ENCODE data around the gene GNAT2. TPM values are rescaled to one million over a fixed set of nuclear protein-coding genes. Genes with fewer than 3 reads are reported as not detected.

Gene GNAT2
- total RNA-seq, 2 experiments from 2014 or later = not detected

- intact Hi-C loops (cut with DNase I, micrococcal nuclease) = loop anchor here (5.0 kb wide), 4 partner anchors 46 to 341 kb away; partner anchors contain the start of genes AHCYL1 (in 2 of the 2), GSTM1 (in 2 of the 2) and GNAI3 (in 1 of the 2)
- ATAC-seq (ENCODE audit: poor library complexity) = no peak
- Mint-ChIP-seq H3K4me3 (no peak overlapping the region), H3K4me1 (ENCODE audit: low read depth) (peaks cover 20% of the 10 kb centered on the region), H3K27ac (no peak overlapping the region), H3K9me3 (no peaks in the 10 kb centered on the region), H3K36me3 (ENCODE audit: low read depth) (no peaks in the 10 kb centered on the region), H3K27me3 (no peaks in the 10 kb centered on the region)
- H3K4me3 ChIP-seq (ENCODE audit: low read length) = no peak overlapping the region
- ChIA-PET POLR2A (interaction anchor here (1.2 to 2.8 kb wide), 4 partner anchors 15 to 143 kb away, joined by 3 to 28 read pairs (median 14); partner anchors contain the start of genes GSTM1 and GSTM4), CTCF (interaction anchor here (0.6 to 3.8 kb wide), 18 partner anchors 10 to 563 kb away, joined by 3 to 43 read pairs (median 5); partner anchors contain the start of genes AHCYL1 and PSRC1)
- no peak overlapping the region for H3K27ac ChIP-seq (ENCODE audit: low read depth in 1 of 2, low read length in 2 of 2)
- no peaks in the 10 kb centered on the region for H3K9me3 ChIP-seq (ENCODE audit: control insufficient read depth in 1 of 2, insufficient read depth in 1 of 2, low read length in 2 of 2)
- no peak for TF ChIP-seq CTCF (IDR thresholded peaks at IDR 0.05)
- DNase-seq = peak in 1 of 14 experiments; percentile 12
- peaks cover 15% of the 10 kb centered on the region for H3K4me1 ChIP-seq (ENCODE audit: insufficient read depth, low read length)
- no peaks in the 10 kb centered on the region for H3K27me3 ChIP-seq (ENCODE audit: control insufficient read depth in 1 of 2, insufficient read depth in 2 of 2, low read length in 2 of 2)
- no peaks in the 10 kb centered on the region for H3K36me3 ChIP-seq (ENCODE audit: insufficient read depth, low read length)
Observed at GRCh38 chr1:109641078-109641740, 21.8 kb upstream of the GNAT2 start.

GRCh38 chr1:109640285-109640865 is 21.0 kb upstream of the GNAT2 start:
- Histone ChIP-seq H3K4me1 (ENCODE audit: insufficient read depth, low read length) (peaks cover 15% of the 10 kb centered on the region), H3K27ac (ENCODE audit: low read depth in 1 of 2, low read length in 2 of 2) (no peak overlapping the region), H3K36me3 (ENCODE audit: insufficient read depth, low read length) (no peaks in the 10 kb centered on the region), H3K4me3 (ENCODE audit: low read length) (no peak overlapping the region), H3K9me3 (ENCODE audit: control insufficient read depth in 1 of 2, insufficient read depth in 1 of 2, low read length in 2 of 2) (no peaks in the 10 kb centered on the region), H3K27me3 (ENCODE audit: control insufficient read depth in 1 of 2, insufficient read depth in 2 of 2, low read length in 2 of 2) (no peaks in the 10 kb centered on the region)
- peak; percentile 95 for TF ChIP-seq CTCF (IDR thresholded peaks at IDR 0.05)
- ChIA-PET CTCF (interaction anchor here (0.5 to 3.8 kb wide), 39 partner anchors 10 to 636 kb away, joined by 3 to 43 read pairs (median 4); partner anchors contain the start of genes AHCYL1, AMPD2, CYB561D1 and GNAI3), POLR2A (interaction anchor here (0.6 to 2.8 kb wide), 14 partner anchors 9 to 394 kb away, joined by 3 to 28 read pairs (median 5); partner anchors contain the start of genes AHCYL1, GNAI3, GSTM1 and GSTM4)
- Mint-ChIP-seq H3K27me3 (no peaks in the 10 kb centered on the region), H3K4me3 (no peak overlapping the region), H3K36me3 (ENCODE audit: low read depth) (no peaks in the 10 kb centered on the region), H3K27ac (no peak overlapping the region), H3K4me1 (ENCODE audit: low read depth) (peaks cover 22% of the 10 kb centered on the region), H3K9me3 (no peaks in the 10 kb centered on the region)
- DNase-seq (peak; percentile 82 to 95 (median 89)), ATAC-seq (ENCODE audit: poor library complexity) (peak; percentile 81)
- intact Hi-C loops (cut with DNase I, micrococcal nuclease) = loop anchor here (5.0 kb wide), 4 partner anchors 47 to 342 kb away; partner anchors contain the start of genes AHCYL1 (in 2 of the 2), GSTM1 (in 2 of the 2) and GNAI3 (in 1 of the 2)

- DNase-seq = no peak
- CTCF ChIA-PET = interaction anchor here (0.5 to 3.8 kb wide), 38 partner anchors 10 to 635 kb away, joined by 3 to 43 read pairs (median 4); partner anchors contain the start of genes AHCYL1, AMPD2, CYB561D1 and GNAI3
Observed at GRCh38 chr1:109639841-109640184, 20.4 kb upstream of the GNAT2 start.

More at GRCh38 chr1:109639841-109640184, 20.4 kb upstream of the GNAT2 start:
- Histone ChIP-seq H3K4me1 (ENCODE audit: insufficient read depth, low read length) (peaks cover 19% of the 10 kb centered on the region), H3K27ac (ENCODE audit: low read depth in 1 of 2, low read length in 2 of 2) (no peak overlapping the region), H3K36me3 (ENCODE audit: insufficient read depth, low read length) (no peaks in the 10 kb centered on the region), H3K9me3 (ENCODE audit: control insufficient read depth in 1 of 2, insufficient read depth in 1 of 2, low read length in 2 of 2) (no peaks in the 10 kb centered on the region), H3K27me3 (ENCODE audit: control insufficient read depth in 1 of 2, insufficient read depth in 2 of 2, low read length in 2 of 2) (no peaks in the 10 kb centered on the region), H3K4me3 (ENCODE audit: low read length) (no peak overlapping the region)
- no peaks in the 10 kb centered on the region for H3K9me3 Mint-ChIP-seq
- ATAC-seq (ENCODE audit: poor library complexity) = no peak
- no peaks in the 10 kb centered on the region for H3K27me3 Mint-ChIP-seq
- no peak overlapping the region for H3K4me3 Mint-ChIP-seq
- no peaks in the 10 kb centered on the region for H3K36me3 Mint-ChIP-seq (ENCODE audit: low read depth)
- intact Hi-C loops (cut with DNase I, micrococcal nuclease) = loop anchor here (5.0 kb wide), 4 partner anchors 47 to 342 kb away; partner anchors contain the start of genes AHCYL1 (in 2 of the 2), GSTM1 (in 2 of the 2) and GNAI3 (in 1 of the 2)
- TF ChIP-seq CTCF (IDR thresholded peaks at IDR 0.05) = no peak
- no peak overlapping the region for H3K27ac Mint-ChIP-seq
- POLR2A ChIA-PET = interaction anchor here (0.6 to 2.8 kb wide), 14 partner anchors 10 to 395 kb away, joined by 3 to 28 read pairs (median 5); partner anchors contain the start of genes AHCYL1, GNAI3, GSTM1 and GSTM4
- H3K4me1 Mint-ChIP-seq (ENCODE audit: low read depth) = peaks cover 27% of the 10 kb centered on the region
